B cell (primary cell): ENCODE measurements around the gene FCER1G.

Source experiments
- CTCF ChIP-seq: fragments of 200-600 bp; IDR thresholded peaks from one replicate; pipeline ENCODE4 v1.8.0; 2022; ENCODE audit warnings: antibody characterized with exemption, mild to moderate bottlenecking
- EZH2 ChIP-seq: IDR thresholded peaks from 2 replicates; pipeline ENCODE4 v1.6.1; 2012; ENCODE audit warnings: borderline replicate concordance, low read depth, mild to moderate bottlenecking, moderate library complexity, low read length; ENCODE audit not compliant: insufficient read depth, poor library complexity, severe bottlenecking

- TF ChIP-seq EZH2 (no peak), CTCF (no peak)
These were observed 12.9 kb downstream of the FCER1G start for GRCh38 chr1:161228032-161228431.
